ENCODE measurements around the gene REELD1.
A peak's percentile ranks its signal among the peaks of the same experiment; 100 is the strongest.

REELD1 gene

DNA sequence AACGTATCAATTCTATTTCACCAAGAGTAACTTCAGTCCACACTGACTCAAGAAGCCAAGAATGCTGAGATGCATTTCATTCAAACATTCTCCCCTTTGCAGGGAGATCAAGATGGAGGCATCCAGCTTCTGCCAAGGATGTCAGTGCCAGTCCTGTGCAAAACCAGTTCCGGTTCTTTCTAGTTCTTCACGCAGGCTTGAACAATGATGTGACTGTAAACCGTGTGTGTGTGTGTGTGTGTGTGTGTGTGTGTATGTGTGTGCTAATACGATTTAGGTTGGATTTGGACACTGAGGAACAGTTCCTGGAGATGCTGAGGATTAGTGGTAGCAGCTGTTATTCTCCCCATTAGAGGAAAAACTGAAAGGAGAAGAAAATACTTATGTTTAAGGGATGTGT lies at the start of gene REELD1:
Gene REELD1, plus strand, starts transcription at position 301 of the 400 bp plus-strand sequence. CDS start 2,415 bp downstream, outside the sequence.
- Histone ChIP-seq H3K27me3 (ENCODE audit: low read depth, low read length) (no peaks in the 10 kb centered on the region), H3K9me3 (ENCODE audit: control insufficient read depth in 1 of 2, low read length in 2 of 2) (no peaks in the 10 kb centered on the region), H3K4me1 (ENCODE audit: control insufficient read depth in 1 of 2, insufficient read depth in 2 of 2, low read length in 2 of 2) (no peaks in the 10 kb centered on the region), H3K4me3 (ENCODE audit: low read depth in 1 of 2, low read length in 2 of 2) (no peak within 1 kb of the TSS), H3K27ac (ENCODE audit: low read length) (no peak within 1 kb of the TSS), H3K36me3 (ENCODE audit: control insufficient read depth in 1 of 2, insufficient read depth in 2 of 2, low read length in 2 of 2) (no peaks in the 10 kb centered on the region)

DNA sequence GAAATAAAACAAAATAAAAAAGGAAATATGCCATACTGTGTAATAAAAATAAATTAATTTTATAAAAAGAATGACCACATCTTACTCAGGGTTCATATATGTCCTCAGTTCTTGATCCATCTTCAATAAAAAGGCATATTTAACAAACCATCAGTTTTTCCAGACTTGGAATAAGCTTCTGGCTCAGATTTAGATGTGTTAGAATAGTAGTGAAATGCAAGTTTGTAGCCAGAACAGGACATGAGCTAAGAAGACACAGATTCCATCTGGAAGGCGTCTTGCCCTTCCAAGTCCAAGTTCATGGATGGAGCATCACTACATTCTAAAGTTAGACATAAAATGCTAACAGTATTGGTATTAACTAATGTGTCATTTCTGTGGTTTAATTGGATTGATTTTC lies 49.1 kb upstream of the REELD1 start:
- H3K4me1 ChIP-seq (ENCODE audit: control insufficient read depth in 1 of 2, insufficient read depth in 2 of 2, low read length in 2 of 2): no peaks in the 10 kb centered on the region
- H3K27me3 ChIP-seq (ENCODE audit: low read depth, low read length): no peaks in the 10 kb centered on the region
- no peak overlapping the region for H3K27ac ChIP-seq (ENCODE audit: low read length)
- H3K36me3 ChIP-seq (ENCODE audit: control insufficient read depth in 1 of 2, insufficient read depth in 2 of 2, low read length in 2 of 2): no peaks in the 10 kb centered on the region
- H3K9me3 ChIP-seq (ENCODE audit: control insufficient read depth in 1 of 2, low read length in 2 of 2): peaks cover 4 to 13% of the 10 kb centered on the region in 2 donors
- H3K4me3 ChIP-seq (ENCODE audit: low read depth in 1 of 2, low read length in 2 of 2): no peak overlapping the region

DNA sequence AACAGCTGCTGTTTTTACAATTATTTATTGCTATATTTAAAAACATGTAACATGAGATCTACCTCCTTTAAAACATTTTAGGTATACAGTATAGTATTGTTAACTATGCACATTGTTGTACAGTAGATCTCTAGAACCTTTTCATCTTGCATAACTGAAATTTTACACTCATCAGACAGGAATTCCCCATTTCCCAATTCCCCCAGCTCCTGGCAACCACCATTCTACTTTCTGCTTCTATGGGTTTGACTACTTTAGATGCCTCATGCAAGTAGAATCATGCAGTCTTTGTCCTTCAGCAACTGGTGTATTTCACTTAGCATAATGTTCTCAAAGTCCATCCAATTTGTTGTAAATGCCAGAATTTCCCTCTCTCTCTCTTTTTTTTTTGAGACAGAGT lies 48.5 kb upstream of the REELD1 start:
- Histone ChIP-seq H3K27ac (ENCODE audit: low read length) (no peak overlapping the region), H3K4me1 (ENCODE audit: control insufficient read depth in 1 of 2, insufficient read depth in 2 of 2, low read length in 2 of 2) (no peaks in the 10 kb centered on the region), H3K4me3 (ENCODE audit: low read depth in 1 of 2, low read length in 2 of 2) (no peak overlapping the region), H3K9me3 (ENCODE audit: control insufficient read depth in 1 of 2, low read length in 2 of 2) (peaks cover 4 to 13% of the 10 kb centered on the region in 2 donors), H3K36me3 (ENCODE audit: control insufficient read depth in 1 of 2, insufficient read depth in 2 of 2, low read length in 2 of 2) (no peaks in the 10 kb centered on the region), H3K27me3 (ENCODE audit: low read depth, low read length) (no peaks in the 10 kb centered on the region)

DNA sequence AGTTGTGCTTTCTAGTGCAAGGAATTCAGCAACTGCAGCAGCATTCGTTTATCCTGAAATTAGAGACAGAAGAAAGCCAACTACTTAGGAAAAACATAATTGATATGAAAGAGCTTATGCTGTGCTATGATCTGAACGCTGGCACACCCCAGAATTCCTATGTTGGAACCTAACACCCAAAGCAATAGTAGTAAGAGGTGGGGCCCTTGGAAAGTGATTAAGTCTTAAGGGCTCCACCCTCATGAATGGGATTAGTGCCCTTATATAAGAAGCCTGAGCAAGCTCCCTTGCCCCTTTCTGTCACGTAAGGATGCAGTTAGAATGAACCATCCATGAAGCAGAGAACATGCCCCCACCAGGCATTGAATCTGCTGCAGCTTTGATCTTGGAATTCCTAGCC lies 44.2 kb upstream of the REELD1 start:
- H3K36me3 ChIP-seq (ENCODE audit: control insufficient read depth in 1 of 2, insufficient read depth in 2 of 2, low read length in 2 of 2): no peaks in the 10 kb centered on the region
- no peaks in the 10 kb centered on the region for H3K27me3 ChIP-seq (ENCODE audit: low read depth, low read length)
- no peaks in the 10 kb centered on the region for H3K9me3 ChIP-seq (ENCODE audit: control insufficient read depth in 1 of 2, low read length in 2 of 2)
- no peak overlapping the region for H3K27ac ChIP-seq (ENCODE audit: low read length)
- H3K4me1 ChIP-seq (ENCODE audit: control insufficient read depth in 1 of 2, insufficient read depth in 2 of 2, low read length in 2 of 2): no peaks in the 10 kb centered on the region
- H3K4me3 ChIP-seq (ENCODE audit: low read depth in 1 of 2, low read length in 2 of 2): no peak overlapping the region

DNA sequence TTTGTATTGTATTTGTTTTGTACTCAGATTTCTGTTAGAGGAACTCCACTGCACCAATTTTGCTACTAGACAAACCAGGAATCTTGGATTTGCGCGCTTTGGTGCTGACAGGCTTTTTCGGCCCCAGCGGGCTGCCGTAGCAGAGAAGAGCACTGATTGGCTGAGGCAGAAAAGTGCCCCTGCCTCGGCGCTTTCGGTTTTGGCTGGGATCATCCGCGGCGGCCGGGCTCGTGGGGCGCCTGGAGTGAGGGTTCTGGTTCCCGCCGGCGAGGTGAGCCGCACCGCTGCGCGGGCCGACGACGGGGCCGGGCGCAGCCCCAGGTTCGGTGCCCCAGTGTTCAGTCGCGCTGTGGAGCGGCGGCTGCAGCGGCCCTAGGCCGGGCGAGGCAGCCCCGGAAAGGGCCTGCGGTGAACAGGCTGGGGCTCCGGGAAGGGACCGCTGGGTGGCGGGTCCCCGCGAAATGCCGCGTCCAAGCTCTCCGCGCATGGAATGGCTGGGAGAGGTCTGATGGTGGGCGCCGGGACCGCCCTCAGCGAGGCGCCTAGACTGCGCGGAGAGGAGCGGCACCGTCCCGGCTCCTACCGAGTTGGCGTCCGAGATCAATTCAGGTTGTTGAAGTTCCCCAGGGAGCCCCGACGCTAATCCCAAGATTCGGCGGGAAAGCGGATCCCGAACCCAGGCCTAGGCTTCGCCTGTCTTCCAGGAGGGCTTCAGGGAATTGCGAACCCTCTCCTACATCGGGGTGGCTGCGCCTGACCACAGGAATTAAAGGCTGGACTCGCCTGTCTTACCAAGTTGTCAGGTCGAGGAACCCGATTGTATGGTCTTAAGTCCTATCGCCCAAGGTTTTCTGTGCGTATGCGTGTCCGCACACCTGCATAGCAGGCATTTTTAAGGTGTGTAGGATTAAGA lies 38.5 kb upstream of the REELD1 start, which contains the start of gene LSM6:
Gene LSM6, plus strand, starts transcription at position 178 of the 913 bp plus-strand sequence. CDS start 7,204 bp downstream, outside the sequence.
- no peaks in the 10 kb centered on the region for H3K9me3 ChIP-seq (ENCODE audit: control insufficient read depth in 1 of 2, low read length in 2 of 2)
- H3K36me3 ChIP-seq (ENCODE audit: control insufficient read depth in 1 of 2, insufficient read depth in 2 of 2, low read length in 2 of 2): no peaks in the 10 kb centered on the region
- H3K4me3 ChIP-seq (ENCODE audit: low read depth in 1 of 2, low read length in 2 of 2): peak within 1 kb of the TSS; percentile 84 to 95
- H3K27ac ChIP-seq (ENCODE audit: low read length): peak within 1 kb of the TSS; percentile 75
- no peaks in the 10 kb centered on the region for H3K27me3 ChIP-seq (ENCODE audit: low read depth, low read length)
- H3K4me1 ChIP-seq (ENCODE audit: control insufficient read depth in 1 of 2, insufficient read depth in 2 of 2, low read length in 2 of 2): peaks cover 8 to 23% of the 10 kb centered on the region in 2 donors

DNA sequence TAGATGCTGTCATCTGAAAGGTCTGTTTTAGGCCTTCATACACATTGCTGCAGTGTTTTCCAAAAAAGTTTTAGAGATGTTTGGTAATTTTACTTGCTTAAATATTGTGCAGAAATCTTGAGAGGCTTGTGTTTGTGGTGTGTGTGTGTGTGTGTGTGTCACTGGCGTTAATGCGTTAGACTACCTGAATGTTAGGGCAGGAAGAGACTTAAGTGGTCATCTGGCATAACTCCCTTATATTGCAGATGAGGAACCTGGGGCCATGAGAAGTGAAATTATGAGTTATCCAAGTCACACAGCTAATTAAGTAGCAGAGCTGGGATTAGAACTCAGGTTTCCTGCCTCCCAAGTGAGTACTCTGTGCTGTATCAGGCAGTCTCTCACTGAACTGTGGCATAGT lies 37.4 kb upstream of the REELD1 start:
- Histone ChIP-seq H3K9me3 (ENCODE audit: control insufficient read depth in 1 of 2, low read length in 2 of 2) (no peaks in the 10 kb centered on the region), H3K27me3 (ENCODE audit: low read depth, low read length) (no peaks in the 10 kb centered on the region), H3K36me3 (ENCODE audit: control insufficient read depth in 1 of 2, insufficient read depth in 2 of 2, low read length in 2 of 2) (no peaks in the 10 kb centered on the region), H3K4me3 (ENCODE audit: low read depth in 1 of 2, low read length in 2 of 2) (peak overlapping the region; percentile 84 to 95), H3K27ac (ENCODE audit: low read length) (no peak overlapping the region), H3K4me1 (ENCODE audit: control insufficient read depth in 1 of 2, insufficient read depth in 2 of 2, low read length in 2 of 2) (peaks cover 8 to 23% of the 10 kb centered on the region in 2 donors)

DNA sequence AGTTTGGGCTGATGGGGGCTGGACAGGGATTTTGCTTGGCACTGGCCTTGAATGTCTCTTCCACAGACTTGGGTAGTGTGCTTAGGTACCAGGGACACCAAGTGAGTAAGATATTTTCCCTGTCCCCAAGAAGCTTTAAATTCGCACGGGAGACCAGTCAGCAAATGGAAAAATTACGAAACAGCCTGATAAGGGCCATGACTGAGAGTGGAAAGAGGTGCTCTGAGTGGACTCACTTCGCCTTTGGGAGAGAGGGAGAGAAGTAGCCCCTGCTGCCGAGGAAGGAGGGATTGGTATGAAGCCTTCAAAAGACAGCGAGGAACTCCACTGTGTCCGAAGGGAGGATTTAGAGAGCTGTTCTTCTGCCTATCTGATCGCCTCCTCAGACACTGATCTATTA lies 36.2 kb upstream of the REELD1 start:
- Histone ChIP-seq H3K4me3 (ENCODE audit: low read depth in 1 of 2, low read length in 2 of 2) (peak overlapping the region in 1 of 2 donors; percentile 17), H3K9me3 (ENCODE audit: control insufficient read depth in 1 of 2, low read length in 2 of 2) (no peaks in the 10 kb centered on the region), H3K27ac (ENCODE audit: low read length) (no peak overlapping the region), H3K4me1 (ENCODE audit: control insufficient read depth in 1 of 2, insufficient read depth in 2 of 2, low read length in 2 of 2) (peaks cover 8 to 23% of the 10 kb centered on the region in 2 donors), H3K36me3 (ENCODE audit: control insufficient read depth in 1 of 2, insufficient read depth in 2 of 2, low read length in 2 of 2) (peaks cover 0 to 2% of the 10 kb centered on the region in 2 donors), H3K27me3 (ENCODE audit: low read depth, low read length) (no peaks in the 10 kb centered on the region)

DNA sequence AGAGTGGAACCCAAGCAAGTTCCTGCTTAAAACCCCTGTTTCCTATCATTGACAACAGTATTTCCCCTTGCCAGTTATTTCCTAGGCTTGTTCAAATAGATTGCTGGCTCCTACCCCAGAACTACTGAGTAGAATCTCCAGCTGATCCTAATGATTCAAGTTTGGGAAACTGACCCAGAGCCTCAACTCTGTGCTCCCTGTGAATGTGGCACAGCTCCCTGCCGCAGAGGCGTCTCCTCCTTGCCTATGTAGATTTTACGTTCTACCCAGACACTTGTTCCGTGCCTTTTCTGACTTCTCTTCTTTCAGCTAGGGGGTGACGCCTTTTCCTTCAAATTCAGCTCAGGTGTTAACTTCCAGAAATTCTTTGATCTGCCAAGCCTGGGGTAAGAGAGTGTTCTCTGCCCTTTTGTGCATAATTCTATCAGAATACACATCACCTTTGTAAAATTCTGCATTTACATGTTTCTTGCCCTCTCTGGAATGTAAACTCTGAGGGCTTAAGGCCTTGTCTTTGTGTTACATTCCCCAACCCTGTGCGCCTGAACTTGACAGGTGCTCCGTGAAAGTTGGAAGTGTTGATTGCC lies 34.5 kb upstream of the REELD1 start:
- H3K27ac ChIP-seq (ENCODE audit: low read length): no peak overlapping the region
- H3K9me3 ChIP-seq (ENCODE audit: control insufficient read depth in 1 of 2, low read length in 2 of 2): no peaks in the 10 kb centered on the region
- peaks cover 0 to 9% of the 10 kb centered on the region in 2 donors for H3K36me3 ChIP-seq (ENCODE audit: control insufficient read depth in 1 of 2, insufficient read depth in 2 of 2, low read length in 2 of 2)
- H3K4me3 ChIP-seq (ENCODE audit: low read depth in 1 of 2, low read length in 2 of 2): no peak overlapping the region
- H3K27me3 ChIP-seq (ENCODE audit: low read depth, low read length): no peaks in the 10 kb centered on the region
- peaks cover 8 to 23% of the 10 kb centered on the region in 2 donors for H3K4me1 ChIP-seq (ENCODE audit: control insufficient read depth in 1 of 2, insufficient read depth in 2 of 2, low read length in 2 of 2)

DNA sequence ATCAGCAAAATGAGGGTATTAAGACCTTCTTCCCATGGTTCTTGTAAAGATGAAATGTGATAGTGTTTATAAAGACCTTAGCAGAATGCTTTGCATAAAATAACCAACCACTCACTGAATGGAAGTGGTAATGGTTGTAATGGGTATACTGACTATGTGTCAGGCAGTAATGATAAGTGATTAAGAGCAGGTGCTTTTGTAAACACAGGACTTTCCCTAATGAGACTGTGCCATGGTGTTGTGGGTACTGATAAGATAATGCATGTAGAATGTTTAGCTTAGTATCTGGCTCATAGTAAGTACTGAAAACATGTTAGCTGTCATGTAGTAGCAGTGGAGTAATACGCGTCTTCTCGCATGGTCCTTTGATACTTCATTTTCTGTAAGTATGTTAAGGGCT lies 31.9 kb upstream of the REELD1 start:
- H3K27me3 ChIP-seq (ENCODE audit: low read depth, low read length): no peaks in the 10 kb centered on the region

DNA sequence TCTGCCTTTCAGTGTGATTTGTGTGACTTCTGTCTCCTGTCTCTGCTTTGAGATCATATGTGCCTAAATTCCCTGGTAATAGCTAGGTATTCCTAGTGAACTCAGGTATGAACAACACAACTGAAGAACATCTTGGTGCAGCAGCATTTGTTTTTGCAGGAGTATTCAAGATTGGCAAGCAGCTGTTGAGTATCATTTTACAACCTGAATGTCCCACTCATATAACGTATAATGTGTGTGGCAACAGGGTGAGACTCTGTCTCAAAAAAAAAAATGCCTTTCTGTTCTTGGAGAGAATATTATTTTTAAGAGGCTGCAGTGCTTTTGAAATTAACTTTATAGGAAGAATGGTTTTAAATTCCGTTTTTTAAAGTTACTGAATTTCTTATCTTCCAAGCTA lies 31.1 kb upstream of the REELD1 start:
- Histone ChIP-seq H3K27me3 (ENCODE audit: low read depth, low read length) (no peaks in the 10 kb centered on the region), H3K36me3 (ENCODE audit: control insufficient read depth in 1 of 2, insufficient read depth in 2 of 2, low read length in 2 of 2) (peaks cover 10 to 25% of the 10 kb centered on the region in 2 donors), H3K4me1 (ENCODE audit: control insufficient read depth in 1 of 2, insufficient read depth in 2 of 2, low read length in 2 of 2) (peaks cover 0 to 8% of the 10 kb centered on the region in 2 donors), H3K9me3 (ENCODE audit: control insufficient read depth in 1 of 2, low read length in 2 of 2) (no peaks in the 10 kb centered on the region), H3K27ac (ENCODE audit: low read length) (no peak overlapping the region), H3K4me3 (ENCODE audit: low read depth in 1 of 2, low read length in 2 of 2) (no peak overlapping the region)

More for the DNA sequence above, 31.9 kb upstream of the REELD1 start:
- Histone ChIP-seq H3K27ac (ENCODE audit: low read length) (no peak overlapping the region), H3K9me3 (ENCODE audit: control insufficient read depth in 1 of 2, low read length in 2 of 2) (no peaks in the 10 kb centered on the region), H3K4me3 (ENCODE audit: low read depth in 1 of 2, low read length in 2 of 2) (no peak overlapping the region), H3K36me3 (ENCODE audit: control insufficient read depth in 1 of 2, insufficient read depth in 2 of 2, low read length in 2 of 2) (peaks cover 5 to 20% of the 10 kb centered on the region in 2 donors), H3K4me1 (ENCODE audit: control insufficient read depth in 1 of 2, insufficient read depth in 2 of 2, low read length in 2 of 2) (peaks cover 0 to 12% of the 10 kb centered on the region in 2 donors)

DNA sequence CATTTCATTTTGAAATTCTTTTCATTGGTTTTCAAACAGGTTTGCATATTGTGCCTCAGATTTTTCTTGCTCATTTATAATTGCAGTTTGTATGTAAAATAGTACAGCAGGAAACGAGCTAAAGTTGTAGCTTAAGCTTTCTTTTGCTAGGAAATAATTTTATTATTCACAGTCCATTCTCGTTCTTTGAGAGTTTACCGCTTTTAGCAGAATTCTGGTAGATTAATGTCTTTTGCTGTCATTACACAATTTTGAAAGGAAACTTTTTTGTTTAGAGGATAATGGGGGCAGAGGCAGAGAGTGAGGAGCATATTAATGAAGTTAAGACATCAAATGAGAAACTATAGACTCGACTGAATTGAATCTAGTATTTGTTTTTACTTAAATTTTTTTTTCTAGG lies 28.3 kb upstream of the REELD1 start:
- Histone ChIP-seq H3K27me3 (ENCODE audit: low read depth, low read length) (no peaks in the 10 kb centered on the region), H3K4me1 (ENCODE audit: control insufficient read depth in 1 of 2, insufficient read depth in 2 of 2, low read length in 2 of 2) (peaks cover 0 to 13% of the 10 kb centered on the region in 2 donors), H3K27ac (ENCODE audit: low read length) (no peak overlapping the region), H3K4me3 (ENCODE audit: low read depth in 1 of 2, low read length in 2 of 2) (no peak overlapping the region), H3K36me3 (ENCODE audit: control insufficient read depth in 1 of 2, insufficient read depth in 2 of 2, low read length in 2 of 2) (peaks cover 16 to 38% of the 10 kb centered on the region in 2 donors), H3K9me3 (ENCODE audit: control insufficient read depth in 1 of 2, low read length in 2 of 2) (no peaks in the 10 kb centered on the region)
